SK-N-SH (cell line): ENCODE results near the gene COL4A3.

ENCODE experiments used
- CHD2 ChIP-seq: fragments of 150-350 bp; IDR thresholded peaks from 2 replicates; pipeline ENCODE4 v1.6.1; 2018; ENCODE audit warnings: low read length; ENCODE audit not compliant: partially characterized antibody
- EP300 ChIP-seq, 2 experiments: IDR thresholded peaks; 2 replicates each; pipeline versions ENCODE4 v1.4.0 to v1.6.1; 2012; ENCODE audit warnings: borderline replicate concordance in 1 of 2, low read depth in 1 of 2, low read length in 1 of 2
- FOSL2 ChIP-seq: IDR thresholded peaks from 2 replicates; pipeline ENCODE4 v1.4.0; 2012; ENCODE audit warnings: low read depth, mild to moderate bottlenecking, moderate library complexity, borderline replicate concordance
- FOXJ3 ChIP-seq: sonication (generic); formaldehyde crosslinking; IDR thresholded peaks from 2 replicates; pipeline ENCODE4 v1.5.1; 2020; ENCODE audit warnings: mild to moderate bottlenecking, missing genetic modification reagents
- GABPA ChIP-seq: IDR thresholded peaks from 2 replicates; pipeline ENCODE4 v1.4.0; 2012; ENCODE audit warnings: low read depth, mild to moderate bottlenecking
- JUND ChIP-seq: IDR thresholded peaks from 2 replicates; pipeline ENCODE4 v1.4.0; 2012
- NFIC ChIP-seq: IDR thresholded peaks from 2 replicates; pipeline ENCODE4 v1.4.0; 2012; ENCODE audit warnings: borderline replicate concordance
- RAD21 ChIP-seq: IDR thresholded peaks from 2 replicates; pipeline ENCODE4 v1.6.1; 2012; ENCODE audit warnings: mild to moderate bottlenecking, low read length
- RFX5 ChIP-seq: IDR thresholded peaks from 2 replicates; pipeline ENCODE4 v1.6.1; 2012; ENCODE audit warnings: mild to moderate bottlenecking, improper control_type of control experiment, low read length
- RXRA ChIP-seq: IDR thresholded peaks from 2 replicates; pipeline ENCODE4 v1.4.0; 2012; ENCODE audit warnings: low read depth, mild to moderate bottlenecking, borderline replicate concordance
- TAF1 ChIP-seq: IDR thresholded peaks from 2 replicates; pipeline ENCODE4 v1.6.1; 2012; ENCODE audit warnings: low read depth, mild to moderate bottlenecking, low read length, moderate library complexity, borderline replicate concordance
- TCF12 ChIP-seq: IDR thresholded peaks from 2 replicates; pipeline ENCODE4 v1.4.0; 2012
- TF ChIP-seq, protein P1 (sequence below): fragments of 200-600 bp; sonication (generic); IDR thresholded peaks from 2 replicates; pipeline ENCODE4 v1.6.1; 2017; ENCODE audit warnings: antibody characterized with exemption, mild to moderate bottlenecking, moderate library complexity

DNA sequence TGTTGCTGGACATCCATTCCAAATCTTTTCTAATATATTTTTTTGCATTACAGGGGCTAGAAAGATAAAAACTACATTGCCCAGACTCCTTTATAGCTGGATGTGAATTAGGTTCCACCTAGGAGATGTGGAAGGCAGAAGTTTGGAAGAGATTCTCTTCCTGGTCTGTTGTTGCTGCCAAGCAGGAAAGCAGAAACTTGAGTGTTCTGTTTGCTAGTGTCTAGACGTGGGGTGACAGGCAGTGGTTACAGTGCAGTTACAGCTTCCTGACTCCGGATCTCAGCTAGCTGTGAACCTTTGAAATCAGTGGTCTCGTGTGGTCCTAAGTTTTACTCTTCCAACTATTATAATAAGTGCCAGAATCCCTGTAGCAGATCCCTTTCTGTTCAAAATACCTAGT lies 46.6 kb upstream of the COL4A3 start:
- TF ChIP-seq CHD2 (no peak), NFIC (no peak), RXRA (no peak), TAF1 (no peak), TCF12 (no peak), FOSL2 (no peak), RAD21 (no peak), JUND (no peak), RFX5 (no peak), FOXJ3 (CRISPR knock-in tag) (no peak), GABPA (no peak), EP300 (IDR thresholded peaks at IDR 0.05; ENCODE audit: borderline replicate concordance in 1 of 2, low read depth in 1 of 2, low read length in 1 of 2) (no peak)
- TF ChIP-seq, protein P1, sequence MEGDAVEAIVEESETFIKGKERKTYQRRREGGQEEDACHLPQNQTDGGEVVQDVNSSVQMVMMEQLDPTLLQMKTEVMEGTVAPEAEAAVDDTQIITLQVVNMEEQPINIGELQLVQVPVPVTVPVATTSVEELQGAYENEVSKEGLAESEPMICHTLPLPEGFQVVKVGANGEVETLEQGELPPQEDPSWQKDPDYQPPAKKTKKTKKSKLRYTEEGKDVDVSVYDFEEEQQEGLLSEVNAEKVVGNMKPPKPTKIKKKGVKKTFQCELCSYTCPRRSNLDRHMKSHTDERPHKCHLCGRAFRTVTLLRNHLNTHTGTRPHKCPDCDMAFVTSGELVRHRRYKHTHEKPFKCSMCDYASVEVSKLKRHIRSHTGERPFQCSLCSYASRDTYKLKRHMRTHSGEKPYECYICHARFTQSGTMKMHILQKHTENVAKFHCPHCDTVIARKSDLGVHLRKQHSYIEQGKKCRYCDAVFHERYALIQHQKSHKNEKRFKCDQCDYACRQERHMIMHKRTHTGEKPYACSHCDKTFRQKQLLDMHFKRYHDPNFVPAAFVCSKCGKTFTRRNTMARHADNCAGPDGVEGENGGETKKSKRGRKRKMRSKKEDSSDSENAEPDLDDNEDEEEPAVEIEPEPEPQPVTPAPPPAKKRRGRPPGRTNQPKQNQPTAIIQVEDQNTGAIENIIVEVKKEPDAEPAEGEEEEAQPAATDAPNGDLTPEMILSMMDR: no peak
